Measurements from ENCODE around the gene CNNM3.

CNNM3 gene

GRCh38 chr2:96816836-96817702, 1.0 kb downstream of the CNNM3 start:
- peak overlapping the region; percentile 100 for H3K4me2 ChIP-seq
- H3K27ac ChIP-seq = peak overlapping the region; percentile 83
- no peaks in the 10 kb centered on the region for H3K9me3 ChIP-seq
- H3K4me1 ChIP-seq = peaks cover 59% of the 10 kb centered on the region
- H3K27me3 ChIP-seq = no peaks in the 10 kb centered on the region
- H4K20me1 ChIP-seq = peaks cover 54% of the 10 kb centered on the region
- no peak for TF ChIP-seq Cebpa-rat (IDR thresholded peaks at IDR 0.05)
- H3K9ac ChIP-seq = peak overlapping the region; percentile 84
- peaks cover 28% of the 10 kb centered on the region for H3K36me3 ChIP-seq
- H3K4me3 ChIP-seq = peak overlapping the region; percentile 84

- Histone ChIP-seq H3K4me2 (peak overlapping the region; percentile 100), H4K20me1 (peaks cover 62% of the 10 kb centered on the region), H3K27ac (no peak overlapping the region), H3K4me1 (peaks cover 63% of the 10 kb centered on the region), H3K4me3 (peak overlapping the region; percentile 84), H3K27me3 (no peaks in the 10 kb centered on the region), H3K36me3 (peaks cover 29% of the 10 kb centered on the region), H3K9me3 (no peaks in the 10 kb centered on the region), H3K9ac (peak overlapping the region; percentile 84; the same call in 1 of the 2 replicates)
- TF ChIP-seq Cebpa-rat (IDR thresholded peaks at IDR 0.05) = no peak
Measured at GRCh38 chr2:96817882-96818281, 1.8 kb downstream of the CNNM3 start.

- Histone ChIP-seq H3K4me1 (peaks cover 71% of the 10 kb centered on the region), H3K4me2 (peak overlapping the region; percentile 100), H3K4me3 (0 out of 2 replicates have a peak overlapping the region, but pooled peaks have one; percentile 84)
Measured at GRCh38 chr2:96819128-96819875, 3.2 kb downstream of the CNNM3 start.

GRCh38 chr2:96819876-96820511, 3.9 kb downstream of the CNNM3 start:
- H3K27me3 ChIP-seq = no peaks in the 10 kb centered on the region
- no peak overlapping the region for H3K27ac ChIP-seq
- TF ChIP-seq Cebpa-rat (IDR thresholded peaks at IDR 0.05) = no peak
- no peaks in the 10 kb centered on the region for H3K9me3 ChIP-seq
- peaks cover 84% of the 10 kb centered on the region for H4K20me1 ChIP-seq
- peaks cover 70% of the 10 kb centered on the region for H3K4me1 ChIP-seq
- 0 out of 2 replicates have a peak overlapping the region, but pooled peaks have one; percentile 25 for H3K9ac ChIP-seq
- no peak overlapping the region for H3K4me3 ChIP-seq
- peak overlapping the region; percentile 100 for H3K4me2 ChIP-seq
- H3K36me3 ChIP-seq = peaks cover 50% of the 10 kb centered on the region

More at GRCh38 chr2:96819128-96819875, 3.2 kb downstream of the CNNM3 start:
- peaks cover 77% of the 10 kb centered on the region for H4K20me1 ChIP-seq
- peak overlapping the region; percentile 35; the same call in 1 of the 2 replicates for H3K27ac ChIP-seq
- TF ChIP-seq Cebpa-rat (IDR thresholded peaks at IDR 0.05) = no peak
- no peaks in the 10 kb centered on the region for H3K27me3 ChIP-seq
- H3K9ac ChIP-seq = no peak overlapping the region
- H3K36me3 ChIP-seq = peaks cover 43% of the 10 kb centered on the region
- H3K9me3 ChIP-seq = no peaks in the 10 kb centered on the region

GRCh38 chr2:96821113-96821675, 5.1 kb downstream of the CNNM3 start:
- Histone ChIP-seq H3K27ac (no peak overlapping the region), H4K20me1 (peaks cover 96% of the 10 kb centered on the region)

GRCh38 chr2:96822786-96823185, 6.7 kb downstream of the CNNM3 start:
- Histone ChIP-seq H3K9me3 (no peaks in the 10 kb centered on the region), H3K9ac (peak overlapping the region; percentile 17; the same call in 1 of the 2 replicates)

More at GRCh38 chr2:96821113-96821675, 5.1 kb downstream of the CNNM3 start:
- no peaks in the 10 kb centered on the region for H3K9me3 ChIP-seq
- no peaks in the 10 kb centered on the region for H3K27me3 ChIP-seq
- H3K4me2 ChIP-seq = no peak overlapping the region
- peaks cover 65% of the 10 kb centered on the region for H3K4me1 ChIP-seq
- 0 out of 2 replicates have a peak overlapping the region, but pooled peaks have one; percentile 25 for H3K9ac ChIP-seq
- H3K36me3 ChIP-seq = peaks cover 62% of the 10 kb centered on the region
- no peak for TF ChIP-seq Cebpa-rat (IDR thresholded peaks at IDR 0.05)
- no peak overlapping the region for H3K4me3 ChIP-seq

GRCh38 chr2:96823198-96823597, 7.1 kb downstream of the CNNM3 start:
- no peak for TF ChIP-seq Cebpa-rat (IDR thresholded peaks at IDR 0.05)

More at GRCh38 chr2:96822786-96823185, 6.7 kb downstream of the CNNM3 start:
- H4K20me1 ChIP-seq = peaks cover 100% of the 10 kb centered on the region
- peak overlapping the region; percentile 47 for H3K4me2 ChIP-seq
- H3K27ac ChIP-seq = 0 out of 2 replicates have a peak overlapping the region, but pooled peaks have one; percentile 7
- TF ChIP-seq Cebpa-rat (IDR thresholded peaks at IDR 0.05) = no peak
- no peaks in the 10 kb centered on the region for H3K27me3 ChIP-seq
- peaks cover 56% of the 10 kb centered on the region for H3K4me1 ChIP-seq
- peaks cover 78% of the 10 kb centered on the region for H3K36me3 ChIP-seq
- no peak overlapping the region for H3K4me3 ChIP-seq

GRCh38 chr2:96824079-96824870, 8.2 kb downstream of the CNNM3 start:
- H3K36me3 ChIP-seq = peaks cover 93% of the 10 kb centered on the region
- TF ChIP-seq Cebpa-rat (IDR thresholded peaks at IDR 0.05) = no peak

More at GRCh38 chr2:96823198-96823597, 7.1 kb downstream of the CNNM3 start:
- Histone ChIP-seq H3K36me3 (peaks cover 82% of the 10 kb centered on the region), H3K4me2 (no peak overlapping the region), H3K4me1 (peaks cover 52% of the 10 kb centered on the region), H3K4me3 (no peak overlapping the region), H3K27ac (0 out of 2 replicates have a peak overlapping the region, but pooled peaks have one; percentile 7), H3K9ac (0 out of 2 replicates have a peak overlapping the region, but pooled peaks have one; percentile 17), H3K27me3 (no peaks in the 10 kb centered on the region), H3K9me3 (no peaks in the 10 kb centered on the region), H4K20me1 (peaks cover 100% of the 10 kb centered on the region)

More at GRCh38 chr2:96824079-96824870, 8.2 kb downstream of the CNNM3 start:
- Histone ChIP-seq H3K4me2 (no peak overlapping the region), H3K9ac (no peak overlapping the region), H3K27ac (no peak overlapping the region), H3K27me3 (no peaks in the 10 kb centered on the region), H3K4me3 (no peak overlapping the region), H3K4me1 (peaks cover 41% of the 10 kb centered on the region), H4K20me1 (peaks cover 92% of the 10 kb centered on the region), H3K9me3 (no peaks in the 10 kb centered on the region)

Measured in BLaER1 (cell line).